Osteoblast (primary cell): ENCODE data around the gene SIRT5. TPM values are rescaled to one million over a fixed set of nuclear protein-coding genes. Genes with fewer than 3 reads are reported as not detected.

Experiments used
- DNase-seq: peaks from one replicate; pipeline ENCODE4 v3.0.0; 2011; ENCODE audit warnings: low spot score, mixed read lengths; ENCODE audit not compliant: insufficient read length; ENCODE audit errors: missing footprints
- H2AFZ ChIP-seq: 2 replicates; pipeline ENCODE4 v1.6.0; 2011; ENCODE audit warnings: mild to moderate bottlenecking, low read length
- H3K27ac ChIP-seq: 2 replicates; pipeline ENCODE4 v1.5.1; 2011; ENCODE audit warnings: mild to moderate bottlenecking, low read depth, low read length, moderate library complexity
- H3K27me3 ChIP-seq: 2 replicates; pipeline ENCODE4 v1.6.0; 2012; ENCODE audit warnings: mild to moderate bottlenecking, control low read depth, inconsistent platforms, low read length, moderate library complexity; ENCODE audit not compliant: insufficient read depth
- H3K36me3 ChIP-seq: 2 replicates; pipeline ENCODE4 v1.5.1; 2011; ENCODE audit warnings: mild to moderate bottlenecking, low read length, control low read depth, moderate library complexity; ENCODE audit not compliant: insufficient read depth
- H3K4me1 ChIP-seq: 2 replicates; pipeline ENCODE4 v1.5.1; 2011; ENCODE audit warnings: mild to moderate bottlenecking, low read length, control low read depth, moderate library complexity; ENCODE audit not compliant: insufficient read depth
- H3K4me2 ChIP-seq: 2 replicates; pipeline ENCODE4 v1.6.0; 2011; ENCODE audit warnings: mild to moderate bottlenecking, low read length; ENCODE audit not compliant: insufficient read depth
- H3K4me3 ChIP-seq: fragments of 200-600 bp; sonication (generic); 3 replicates; pipeline ENCODE4 v1.5.1; 2012; ENCODE audit warnings: mild to moderate bottlenecking, low read length, inconsistent platforms; ENCODE audit not compliant: insufficient read depth
- H3K79me2 ChIP-seq: 2 replicates; pipeline ENCODE4 v1.6.0; 2012; ENCODE audit warnings: mild to moderate bottlenecking, low read length, control low read depth, inconsistent platforms; ENCODE audit not compliant: insufficient read depth
- H3K9me3 ChIP-seq: 2 replicates; pipeline ENCODE4 v1.5.1; 2011; ENCODE audit warnings: low read depth, low read length, control low read depth
- H4K20me1 ChIP-seq: 2 replicates; pipeline ENCODE4 v1.6.0; 2012; ENCODE audit warnings: mild to moderate bottlenecking, low read length, control low read depth; ENCODE audit not compliant: insufficient read depth
- CTCF ChIP-seq: IDR thresholded peaks from 2 replicates; pipeline ENCODE4 v1.5.1; 2011; ENCODE audit warnings: mild to moderate bottlenecking, low read depth, low read length, moderate library complexity; ENCODE audit errors: extremely low read depth
- total RNA-seq: library from RNA; depleted of rRNA; stranded (reverse); fragments of >200 nt; gene quantifications from 2 replicates; pipeline ENCODE4 v1.2.3, GENCODE V29; 2012

The SIRT5 gene
- 8.5 and 9.0 TPM in 2 replicates for total RNA-seq

- Histone ChIP-seq H3K4me1 (peaks cover 6% of the 10 kb centered on the region), H3K27ac (peak within 1 kb of the TSS; percentile 84), H3K9me3 (no peaks in the 10 kb centered on the region), H3K4me2 (peak within 1 kb of the TSS; percentile 95), H3K36me3 (no peaks in the 10 kb centered on the region), H3K4me3 (peak within 1 kb of the TSS; percentile 90), H3K27me3 (no peaks in the 10 kb centered on the region), H3K79me2 (peaks cover 11% of the 10 kb centered on the region), H2AFZ (peak within 1 kb of the TSS; percentile 97), H4K20me1 (peaks cover 4% of the 10 kb centered on the region)
- DNase-seq = peak; percentile 95
- no peak for TF ChIP-seq CTCF
Measured at GRCh38 chr6:13574571-13575376, at the start of gene SIRT5. Gene SIRT5 (plus strand): TSS chr6:13574601. CDS start chr6:13584111, 9,510 bp downstream.

GRCh38 chr6:13524801-13525508 lies 49.4 kb upstream of the SIRT5 start:
- Histone ChIP-seq H3K79me2 (no peaks in the 10 kb centered on the region), H3K9me3 (peaks cover under 1% of the 10 kb centered on the region), H3K36me3 (no peaks in the 10 kb centered on the region), H3K4me3 (no peak overlapping the region), H3K27ac (no peak overlapping the region), H3K4me1 (peaks cover 10% of the 10 kb centered on the region), H3K27me3 (no peaks in the 10 kb centered on the region), H4K20me1 (no peaks in the 10 kb centered on the region), H2AFZ (no peak overlapping the region), H3K4me2 (no peak overlapping the region)
- no peak for TF ChIP-seq CTCF
- DNase-seq = no peak

- Histone ChIP-seq H3K36me3 (no peaks in the 10 kb centered on the region), H3K27me3 (no peaks in the 10 kb centered on the region), H4K20me1 (no peaks in the 10 kb centered on the region), H3K4me3 (no peak overlapping the region), H3K79me2 (no peaks in the 10 kb centered on the region), H3K4me2 (no peak overlapping the region), H2AFZ (no peak overlapping the region), H3K27ac (no peak overlapping the region), H3K9me3 (no peaks in the 10 kb centered on the region), H3K4me1 (peaks cover 10% of the 10 kb centered on the region)
- DNase-seq = no peak
- TF ChIP-seq CTCF = no peak
Measured at GRCh38 chr6:13526357-13526726, 48.1 kb upstream of the SIRT5 start.
